Measurements from ENCODE around the gene RSPH3. TPM values are rescaled to one million over a fixed set of nuclear protein-coding genes. Genes with fewer than 3 reads are reported as not detected.
A peak's percentile ranks its signal among the peaks of the same experiment; 100 is the strongest.
"Not testable (repeated sequence)": the region's sequence is repeated elsewhere in the genome, so short reads cannot be mapped to it uniquely, and the experiment has no call there.

RSPH3 gene
- total RNA-seq, 8 experiments from 2014 or later, result 2.8 to 13.7 (median 4.7) TPM

GRCh38 chr6:158962371-158962770 is 37.6 kb downstream of the RSPH3 start:
- ATAC-seq (replicated peaks in 6 of 8), result no peak
- H3K27ac ChIP-seq, result no peak overlapping the region
- 0 to 96% (median 71%) methylated on average over 1 to 3 of the region's 3 CpGs for WGBS, 10 experiments
- no peaks in the 10 kb centered on the region for H3K4me1 ChIP-seq (replicated peaks in 1 of 2)
- no peak overlapping the region for H3K4me3 ChIP-seq
- in situ Hi-C loops (cut with MboI; ENCODE audit: low pct_unique_long_range_greater_than_20kb in 2 of 9, low sequenced_read_pairs in 9 of 9, unreplicated experiment in 9 of 9), result loop anchor here in 5 of 9 experiments (10.0 to 25.0 kb wide), 3 partner anchors 250 to 750 kb away; no protein-coding TSS in a partner anchor

- Histone ChIP-seq H3K4me3 (no peak overlapping the region), H3K27ac (no peak overlapping the region), H3K4me1 (replicated peaks in 1 of 2) (no peaks in the 10 kb centered on the region)
- peak in 4 of 8 experiments; percentile 23 to 57 (median 46) for ATAC-seq (replicated peaks in 6 of 8)
- 20 to 100% (median 70%) methylated on average over 2 of the region's 2 CpGs; no CpG with 5 or more reads in 4 of the 10 experiments for WGBS, 10 experiments
- in situ Hi-C loops (cut with MboI; ENCODE audit: low pct_unique_long_range_greater_than_20kb in 2 of 9, low sequenced_read_pairs in 9 of 9, unreplicated experiment in 9 of 9), result loop anchor here in 5 of 9 experiments (10.0 to 25.0 kb wide), 3 partner anchors 248 to 748 kb away; no protein-coding TSS in a partner anchor
These were observed 40.0 kb downstream of the RSPH3 start for GRCh38 chr6:158960026-158960425.

- Histone ChIP-seq H3K27ac (no peak overlapping the region), H3K4me1 (replicated peaks in 1 of 2) (no peaks in the 10 kb centered on the region), H3K4me3 (no peak overlapping the region)
- 33 to 100% (median 86%) methylated on average over 1 to 3 of the region's 4 CpGs; no CpG with 5 or more reads in 1 of the 10 experiments for WGBS, 10 experiments
- ATAC-seq (replicated peaks in 6 of 8), result peak in 2 of 8 experiments; percentile 25 to 30
- in situ Hi-C loops (cut with MboI; ENCODE audit: low pct_unique_long_range_greater_than_20kb in 2 of 9, low sequenced_read_pairs in 9 of 9, unreplicated experiment in 9 of 9), result loop anchor here in 4 of 9 experiments (25.0 kb wide), 2 partner anchors 247 to 747 kb away; no protein-coding TSS in a partner anchor
These were observed 40.5 kb downstream of the RSPH3 start for GRCh38 chr6:158959552-158959951.

GRCh38 chr6:158958504-158959386 is 41.3 kb downstream of the RSPH3 start:
- ATAC-seq (replicated peaks in 6 of 8), result no peak
- no peak overlapping the region for H3K27ac ChIP-seq
- WGBS, 10 experiments, result 56 to 100% (median 82%) methylated on average over 1 to 4 of the region's 7 CpGs; no CpG with 5 or more reads in 2 of the 10 experiments

GRCh38 chr6:158955255-158955654 is 44.7 kb downstream of the RSPH3 start:
- no peak overlapping the region for H3K4me3 ChIP-seq
- H3K4me1 ChIP-seq (replicated peaks in 1 of 2), result no peaks in the 10 kb centered on the region
- WGBS, 10 experiments, result 37 to 96% (median 87%) methylated on average over 2 to 3 of the region's 3 CpGs
- no peak overlapping the region for H3K27ac ChIP-seq
- no peak for ATAC-seq (replicated peaks in 6 of 8)
- in situ Hi-C loops (cut with MboI; ENCODE audit: low pct_unique_long_range_greater_than_20kb in 2 of 9, low sequenced_read_pairs in 9 of 9, unreplicated experiment in 9 of 9), result loop anchor here in 4 of 9 experiments (25.0 kb wide), 2 partner anchors 243 to 743 kb away; no protein-coding TSS in a partner anchor

More at GRCh38 chr6:158958504-158959386, 41.3 kb downstream of the RSPH3 start:
- in situ Hi-C loops (cut with MboI; ENCODE audit: low pct_unique_long_range_greater_than_20kb in 2 of 9, low sequenced_read_pairs in 9 of 9, unreplicated experiment in 9 of 9), result loop anchor here in 4 of 9 experiments (25.0 kb wide), 2 partner anchors 246 to 746 kb away; no protein-coding TSS in a partner anchor
- Histone ChIP-seq H3K4me1 (replicated peaks in 1 of 2) (no peaks in the 10 kb centered on the region), H3K4me3 (no peak overlapping the region)

- H3K4me1 ChIP-seq (replicated peaks in 1 of 2), result no peaks in the 10 kb centered on the region
- no peak overlapping the region for H3K4me3 ChIP-seq
- ATAC-seq (replicated peaks in 6 of 8), result no peak
- 17 to 87% (median 69%) methylated on average over 1 to 2 of the region's 2 CpGs for WGBS, 10 experiments
- in situ Hi-C loops (cut with MboI; ENCODE audit: low pct_unique_long_range_greater_than_20kb in 2 of 9, low sequenced_read_pairs in 9 of 9, unreplicated experiment in 9 of 9), result loop anchor here in 4 of 9 experiments (25.0 kb wide), 2 partner anchors 242 to 742 kb away; no protein-coding TSS in a partner anchor
- no peak overlapping the region for H3K27ac ChIP-seq
These were observed 45.2 kb downstream of the RSPH3 start for GRCh38 chr6:158954753-158955152.

- in situ Hi-C loops (cut with MboI; ENCODE audit: low pct_unique_long_range_greater_than_20kb in 2 of 9, low sequenced_read_pairs in 9 of 9, unreplicated experiment in 9 of 9), result loop anchor here in 4 of 9 experiments (25.0 kb wide), 2 partner anchors 240 to 740 kb away; no protein-coding TSS in a partner anchor
- not testable (repeated sequence) for H3K4me1 ChIP-seq (replicated peaks in 1 of 2); ATAC-seq (replicated peaks in 6 of 8); H3K27ac ChIP-seq; H3K4me3 ChIP-seq
- WGBS, 10 experiments, result 0 to 100% (median 89%) methylated on average over 1 to 3 of the region's 3 CpGs; no CpG with 5 or more reads in 2 of the 10 experiments
These were observed 48.0 kb downstream of the RSPH3 start for GRCh38 chr6:158952011-158952410.

- WGBS, 10 experiments, result 70 to 100% (median 93%) methylated on average over 1 to 2 of the region's 2 CpGs; no CpG with 5 or more reads in 2 of the 10 experiments
- in situ Hi-C loops (cut with MboI; ENCODE audit: low pct_unique_long_range_greater_than_20kb in 2 of 9, low sequenced_read_pairs in 9 of 9, unreplicated experiment in 9 of 9), result loop anchor here in 4 of 9 experiments (25.0 kb wide), 2 partner anchors 239 to 739 kb away; no protein-coding TSS in a partner anchor
- not testable (repeated sequence) for ATAC-seq (replicated peaks in 6 of 8)
These were observed 48.4 kb downstream of the RSPH3 start for GRCh38 chr6:158951565-158951964.

GRCh38 chr6:158947284-158947683 is 52.7 kb downstream of the RSPH3 start:
- H3K4me1 ChIP-seq (replicated peaks in 1 of 2), result no peaks in the 10 kb centered on the region
- H3K27ac ChIP-seq, result no peak overlapping the region
- in situ Hi-C loops (cut with MboI; ENCODE audit: low pct_unique_long_range_greater_than_20kb in 2 of 9, low sequenced_read_pairs in 9 of 9, unreplicated experiment in 9 of 9), result no loop called here
- no peak overlapping the region for H3K4me3 ChIP-seq
- no peak for ATAC-seq (replicated peaks in 6 of 8)
- WGBS, 10 experiments, result 62 to 90% (median 82%) methylated on average over 1 to 7 of the region's 8 CpGs; no CpG with 5 or more reads in 3 of the 10 experiments

More at GRCh38 chr6:158951565-158951964, 48.4 kb downstream of the RSPH3 start:
- not testable (repeated sequence) for H3K4me3 ChIP-seq; H3K27ac ChIP-seq; H3K4me1 ChIP-seq (replicated peaks in 1 of 2)

GRCh38 chr6:158943380-158944032 is 56.5 kb downstream of the RSPH3 start:
- 35 to 100% (median 88%) methylated on average over 1 to 2 of the region's 3 CpGs; no CpG with 5 or more reads in 1 of the 10 experiments for WGBS, 10 experiments
- H3K4me1 ChIP-seq (replicated peaks in 1 of 2), result no peaks in the 10 kb centered on the region
- H3K27ac ChIP-seq, result no peak overlapping the region
- ATAC-seq (replicated peaks in 6 of 8), result no peak
- no peak overlapping the region for H3K4me3 ChIP-seq
- in situ Hi-C loops (cut with MboI; ENCODE audit: low pct_unique_long_range_greater_than_20kb in 2 of 9, low sequenced_read_pairs in 9 of 9, unreplicated experiment in 9 of 9), result no loop called here

- 55 to 100% (median 94%) methylated on average over 2 of the region's 2 CpGs for WGBS, 10 experiments
These were observed 57.7 kb downstream of the RSPH3 start for GRCh38 chr6:158942349-158942748.

GRCh38 chr6:158941246-158941645 is 58.8 kb downstream of the RSPH3 start:
- in situ Hi-C loops (cut with MboI; ENCODE audit: low pct_unique_long_range_greater_than_20kb in 2 of 9, low sequenced_read_pairs in 9 of 9, unreplicated experiment in 9 of 9), result no loop called here
- WGBS, 10 experiments, result 83 to 100% (median 100%) methylated on average over 1 to 2 of the region's 2 CpGs; no CpG with 5 or more reads in 1 of the 10 experiments
- ATAC-seq (replicated peaks in 6 of 8), result no peak

More at GRCh38 chr6:158942349-158942748, 57.7 kb downstream of the RSPH3 start:
- H3K4me1 ChIP-seq (replicated peaks in 1 of 2), result no peaks in the 10 kb centered on the region
- no peak overlapping the region for H3K27ac ChIP-seq
- no peak overlapping the region for H3K4me3 ChIP-seq
- in situ Hi-C loops (cut with MboI; ENCODE audit: low pct_unique_long_range_greater_than_20kb in 2 of 9, low sequenced_read_pairs in 9 of 9, unreplicated experiment in 9 of 9), result no loop called here
- no peak for ATAC-seq (replicated peaks in 6 of 8)

More at GRCh38 chr6:158941246-158941645, 58.8 kb downstream of the RSPH3 start:
- no peak overlapping the region for H3K27ac ChIP-seq
- H3K4me1 ChIP-seq (replicated peaks in 1 of 2), result no peaks in the 10 kb centered on the region
- no peak overlapping the region for H3K4me3 ChIP-seq

All from motor neuron (in vitro differentiated cells).